ENCODE measurements around the gene CYP2E1. TPM values are rescaled to one million over a fixed set of nuclear protein-coding genes. Genes with fewer than 3 reads are reported as not detected.
"Not testable (repeated sequence)": the region's sequence is repeated elsewhere in the genome, so short reads cannot be mapped to it uniquely, and the experiment has no call there.

Gene CYP2E1
- total RNA-seq, 4 donors from 2014 or later: 0.20 to 2.6 (median 1.4) TPM

GRCh38 chr10:133567119-133567518, 40.0 kb downstream of the CYP2E1 start:
- Histone ChIP-seq H3K4me1 (no peaks in the 10 kb centered on the region), H3K36me3 (no peaks in the 10 kb centered on the region), H3K27ac (no peak overlapping the region), H3K4me3 (replicated peaks in 1 of 3) (no peak overlapping the region), H3K27me3 (no peaks in the 10 kb centered on the region), H3K9me3 (no peaks in the 10 kb centered on the region)
- no peak for DNase-seq
- 81 to 87% methylated on average over 5 of the region's 5 CpGs for WGBS, 2 donors
- intact Hi-C loops (cut with DNase I): no loop called here
- TF ChIP-seq CTCF (IDR thresholded peaks at IDR 0.05) (no peak), POLR2A (IDR thresholded peaks at IDR 0.05) (no peak)

- H3K9me3 ChIP-seq: no peaks in the 10 kb centered on the region
- WGBS, 2 donors: 92 to 96% methylated on average over 8 to 27 of the region's 29 CpGs
- H3K36me3 ChIP-seq: no peaks in the 10 kb centered on the region
- no peak overlapping the region for H3K27ac ChIP-seq
- TF ChIP-seq POLR2A (IDR thresholded peaks at IDR 0.05) (no peak), CTCF (IDR thresholded peaks at IDR 0.05) (no peak)
- no peak overlapping the region for H3K4me3 ChIP-seq (replicated peaks in 1 of 3)
- intact Hi-C loops (cut with DNase I): no loop called here
- H3K27me3 ChIP-seq: no peaks in the 10 kb centered on the region
- DNase-seq: no peak
- H3K4me1 ChIP-seq: no peaks in the 10 kb centered on the region
These were observed 40.6 kb downstream of the CYP2E1 start for GRCh38 chr10:133567609-133568286.

- no peaks in the 10 kb centered on the region for H3K27me3 ChIP-seq
- H3K27ac ChIP-seq: no peak overlapping the region
- 94 to 95% methylated on average over 3 to 22 of the region's 22 CpGs for WGBS, 2 donors
- no peaks in the 10 kb centered on the region for H3K36me3 ChIP-seq
- intact Hi-C loops (cut with DNase I): no loop called here
- no peaks in the 10 kb centered on the region for H3K4me1 ChIP-seq
- TF ChIP-seq CTCF (IDR thresholded peaks at IDR 0.05): no peak
- H3K4me3 ChIP-seq (replicated peaks in 1 of 3): no peak overlapping the region
- H3K9me3 ChIP-seq: peaks cover 3% of the 10 kb centered on the region
- DNase-seq: no peak
These were observed 41.1 kb downstream of the CYP2E1 start for GRCh38 chr10:133568287-133568614.

- H3K27me3 ChIP-seq; H3K27ac ChIP-seq; H3K9me3 ChIP-seq; H3K36me3 ChIP-seq; DNase-seq; H3K4me3 ChIP-seq (replicated peaks in 1 of 3); H3K4me1 ChIP-seq; intact Hi-C loops (cut with DNase I): not testable (repeated sequence)
- no CpG with 5 or more reads among the region's 80 CpGs for whole genome bisulfite sequencing, 2 donors
These were observed 41.8 kb downstream of the CYP2E1 start for GRCh38 chr10:133568831-133569527.

- H3K36me3 ChIP-seq; H3K27me3 ChIP-seq; H3K27ac ChIP-seq; H3K9me3 ChIP-seq; H3K4me1 ChIP-seq; H3K4me3 ChIP-seq (replicated peaks in 1 of 3); intact Hi-C loops (cut with DNase I); DNase-seq: not testable (repeated sequence)
- WGBS, 2 donors: no CpG with 5 or more reads among the region's 21 CpGs
These were observed 42.6 kb downstream of the CYP2E1 start for GRCh38 chr10:133569801-133570200.

- H3K9me3 ChIP-seq; H3K27ac ChIP-seq; H3K36me3 ChIP-seq; H3K4me1 ChIP-seq; DNase-seq; H3K4me3 ChIP-seq (replicated peaks in 1 of 3); H3K27me3 ChIP-seq; intact Hi-C loops (cut with DNase I): not testable (repeated sequence)
- 82 to 99% methylated on average over 8 to 10 of the region's 11 CpGs for WGBS, 2 donors
These were observed 44.9 kb downstream of the CYP2E1 start for GRCh38 chr10:133572055-133572454.

- 77 to 84% methylated on average over 1 of the region's 1 CpG for WGBS, 2 donors
- DNase-seq; H3K4me3 ChIP-seq (replicated peaks in 1 of 3); H3K27ac ChIP-seq; H3K27me3 ChIP-seq; H3K9me3 ChIP-seq; H3K4me1 ChIP-seq; intact Hi-C loops (cut with DNase I); H3K36me3 ChIP-seq: not testable (repeated sequence)
These were observed 46.3 kb downstream of the CYP2E1 start for GRCh38 chr10:133573460-133573859.

GRCh38 chr10:133577037-133577436, 49.9 kb downstream of the CYP2E1 start:
- H3K36me3 ChIP-seq; H3K4me1 ChIP-seq; H3K4me3 ChIP-seq (replicated peaks in 1 of 3); DNase-seq; H3K9me3 ChIP-seq; H3K27ac ChIP-seq; H3K27me3 ChIP-seq; intact Hi-C loops (cut with DNase I): not testable (repeated sequence)
- no CpG with 5 or more reads among the region's 31 CpGs for WGBS, 2 donors
